Mesothelial cell of epicardium (in vitro differentiated cells): ENCODE measurements around the gene TAS2R38. TPM values are rescaled to one million over a fixed set of nuclear protein-coding genes. Genes with fewer than 3 reads are reported as not detected.

Source experiments
- DNase-seq, 2 experiments: peaks; one replicate each; pipeline ENCODE4 v3.0.0; 2021; ENCODE audit warnings: low spot score in 2 of 2; ENCODE audit not compliant: unreplicated experiment in 2 of 2
- H3K27ac Mint-ChIP-seq: 2 replicates; pipeline ENCODE4 v1.8.0; 2021; ENCODE audit warnings: mixed read lengths
- H3K27me3 Mint-ChIP-seq: 2 replicates; pipeline ENCODE4 v1.8.0; 2021; ENCODE audit warnings: low read depth, mixed read lengths
- H3K36me3 Mint-ChIP-seq: 2 replicates; pipeline ENCODE4 v1.8.0; 2021; ENCODE audit warnings: mixed read lengths
- H3K4me1 Mint-ChIP-seq: 2 replicates; pipeline ENCODE4 v1.8.0; 2021; ENCODE audit warnings: mixed read lengths
- H3K4me3 Mint-ChIP-seq: 2 replicates; pipeline ENCODE4 v1.8.0; 2021; ENCODE audit warnings: mild to moderate bottlenecking, moderate library complexity, mixed read lengths
- H3K9me3 Mint-ChIP-seq: 2 replicates; pipeline ENCODE4 v1.8.0; 2021; ENCODE audit warnings: mixed read lengths
- CTCF ChIP-seq: fragments of 200-600 bp; sonication (generic); IDR thresholded peaks from one replicate; pipeline ENCODE4 v1.5.0; 2021; ENCODE audit warnings: antibody characterized with exemption; ENCODE audit not compliant: unreplicated experiment
- total RNA-seq: library from RNA; stranded (reverse); gene quantifications from 3 replicates; pipeline ENCODE4 v1.2.1, GENCODE V29; 2021

Gene TAS2R38
- total RNA-seq, 1 donor from 2014 or later: not detected

- no peaks in the 10 kb centered on the region for H3K4me1 Mint-ChIP-seq
Observed at GRCh38 chr7:142009187-142009586, 35.6 kb upstream of the TAS2R38 start.

GRCh38 chr7:142006577-142006976 is 33.0 kb upstream of the TAS2R38 start:
- H3K4me1 Mint-ChIP-seq: no peaks in the 10 kb centered on the region
- no peak overlapping the region for H3K27ac Mint-ChIP-seq
- no peaks in the 10 kb centered on the region for H3K36me3 Mint-ChIP-seq
- no peak for TF ChIP-seq CTCF
- peaks cover 19% of the 10 kb centered on the region for H3K27me3 Mint-ChIP-seq
- peaks cover 14% of the 10 kb centered on the region for H3K9me3 Mint-ChIP-seq
- no peak overlapping the region for H3K4me3 Mint-ChIP-seq
- no peak for DNase-seq

More at GRCh38 chr7:142009187-142009586, 35.6 kb upstream of the TAS2R38 start:
- H3K27ac Mint-ChIP-seq: no peak overlapping the region
- H3K36me3 Mint-ChIP-seq: no peaks in the 10 kb centered on the region
- H3K4me3 Mint-ChIP-seq: no peak overlapping the region
- DNase-seq: no peak
- H3K9me3 Mint-ChIP-seq: peaks cover under 1% of the 10 kb centered on the region
- peaks cover 16% of the 10 kb centered on the region for H3K27me3 Mint-ChIP-seq
- no peak for TF ChIP-seq CTCF

GRCh38 chr7:142002179-142002578 is 28.6 kb upstream of the TAS2R38 start:
- no peak overlapping the region for H3K27ac Mint-ChIP-seq

GRCh38 chr7:142001163-142001874 is 27.7 kb upstream of the TAS2R38 start:
- H3K27me3 Mint-ChIP-seq: peaks cover 8% of the 10 kb centered on the region
- DNase-seq: no peak
- no peak for TF ChIP-seq CTCF
- H3K4me1 Mint-ChIP-seq: no peaks in the 10 kb centered on the region
- H3K27ac Mint-ChIP-seq: no peak overlapping the region
- peaks cover 17% of the 10 kb centered on the region for H3K9me3 Mint-ChIP-seq
- no peaks in the 10 kb centered on the region for H3K36me3 Mint-ChIP-seq
- no peak overlapping the region for H3K4me3 Mint-ChIP-seq

More at GRCh38 chr7:142002179-142002578, 28.6 kb upstream of the TAS2R38 start:
- H3K27me3 Mint-ChIP-seq: peaks cover 11% of the 10 kb centered on the region
- no peak for TF ChIP-seq CTCF
- no peak overlapping the region for H3K4me3 Mint-ChIP-seq
- no peak for DNase-seq
- peaks cover 17% of the 10 kb centered on the region for H3K9me3 Mint-ChIP-seq
- H3K36me3 Mint-ChIP-seq: no peaks in the 10 kb centered on the region
- no peaks in the 10 kb centered on the region for H3K4me1 Mint-ChIP-seq

- Mint-ChIP-seq H3K27me3 (peaks cover 8% of the 10 kb centered on the region), H3K27ac (no peak overlapping the region), H3K9me3 (peaks cover 17% of the 10 kb centered on the region), H3K36me3 (no peaks in the 10 kb centered on the region), H3K4me3 (no peak overlapping the region), H3K4me1 (no peaks in the 10 kb centered on the region)
- no peak for DNase-seq
- no peak for TF ChIP-seq CTCF
Observed at GRCh38 chr7:142000244-142000643, 26.7 kb upstream of the TAS2R38 start.
